Measurements from ENCODE around the gene SLC28A1.
"Not testable (repeated sequence)": the region's sequence is repeated elsewhere in the genome, so short reads cannot be mapped to it uniquely, and the experiment has no call there.

Gene SLC28A1

DNA sequence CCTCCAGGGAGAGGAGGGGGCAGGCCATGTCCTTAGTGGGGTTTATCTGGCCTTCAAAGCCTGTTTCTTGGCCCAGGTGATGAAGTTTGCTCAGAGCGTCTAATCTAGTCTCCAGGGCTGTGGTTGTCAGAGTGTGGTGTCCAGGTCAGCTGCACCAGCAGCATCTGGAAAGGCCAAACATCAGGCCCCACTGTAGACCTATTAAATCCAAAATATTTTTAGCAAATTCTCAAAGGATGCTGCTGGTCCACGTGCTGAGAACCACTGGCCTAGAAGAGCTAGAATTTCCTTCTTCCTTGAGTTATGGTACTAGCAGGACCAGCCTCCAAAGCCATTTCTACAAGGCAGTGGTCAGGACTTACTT lies 28.9 kb downstream of the SLC28A1 start:
- no peaks in the 10 kb centered on the region for H3K9me3 ChIP-seq (ENCODE audit: control insufficient read depth in 1 of 2, low read length in 2 of 2)
- H3K27ac ChIP-seq (ENCODE audit: low read length) = peak overlapping the region; percentile 78
- H3K4me3 ChIP-seq (ENCODE audit: low read depth in 1 of 2, low read length in 2 of 2) = no peak overlapping the region
- no peaks in the 10 kb centered on the region for H3K27me3 ChIP-seq (ENCODE audit: low read depth, low read length)
- H3K36me3 ChIP-seq (ENCODE audit: control insufficient read depth in 1 of 2, insufficient read depth in 2 of 2, low read length in 2 of 2) = no peaks in the 10 kb centered on the region
- peaks cover 17 to 18% of the 10 kb centered on the region in 2 donors for H3K4me1 ChIP-seq (ENCODE audit: control insufficient read depth in 1 of 2, insufficient read depth in 2 of 2, low read length in 2 of 2)

DNA sequence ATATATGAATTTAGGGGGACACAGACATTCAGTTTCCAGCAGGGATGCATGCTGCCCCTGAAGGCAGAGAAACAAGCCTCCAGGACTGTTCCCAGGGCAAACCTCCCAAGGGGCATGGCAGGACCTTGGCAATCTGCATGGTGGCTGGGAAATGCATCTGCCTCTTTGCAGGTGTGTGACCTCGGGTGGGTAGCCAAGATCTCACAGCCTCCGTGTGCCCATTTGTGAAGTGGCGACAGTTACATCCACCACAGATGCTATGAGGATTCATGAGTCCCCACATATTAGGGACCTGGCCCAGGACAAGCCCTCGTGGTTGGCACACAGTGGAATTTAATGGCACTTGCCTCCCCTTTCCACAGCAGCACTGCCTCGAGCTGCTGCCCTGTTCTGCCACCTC lies 29.9 kb downstream of the SLC28A1 start:
- Histone ChIP-seq H3K27me3 (ENCODE audit: low read depth, low read length) (no peaks in the 10 kb centered on the region), H3K9me3 (ENCODE audit: control insufficient read depth in 1 of 2, low read length in 2 of 2) (no peaks in the 10 kb centered on the region), H3K4me1 (ENCODE audit: control insufficient read depth in 1 of 2, insufficient read depth in 2 of 2, low read length in 2 of 2) (peaks cover 17 to 18% of the 10 kb centered on the region in 2 donors), H3K27ac (ENCODE audit: low read length) (peak overlapping the region; percentile 33), H3K4me3 (ENCODE audit: low read depth in 1 of 2, low read length in 2 of 2) (no peak overlapping the region), H3K36me3 (ENCODE audit: control insufficient read depth in 1 of 2, insufficient read depth in 2 of 2, low read length in 2 of 2) (no peaks in the 10 kb centered on the region)

DNA sequence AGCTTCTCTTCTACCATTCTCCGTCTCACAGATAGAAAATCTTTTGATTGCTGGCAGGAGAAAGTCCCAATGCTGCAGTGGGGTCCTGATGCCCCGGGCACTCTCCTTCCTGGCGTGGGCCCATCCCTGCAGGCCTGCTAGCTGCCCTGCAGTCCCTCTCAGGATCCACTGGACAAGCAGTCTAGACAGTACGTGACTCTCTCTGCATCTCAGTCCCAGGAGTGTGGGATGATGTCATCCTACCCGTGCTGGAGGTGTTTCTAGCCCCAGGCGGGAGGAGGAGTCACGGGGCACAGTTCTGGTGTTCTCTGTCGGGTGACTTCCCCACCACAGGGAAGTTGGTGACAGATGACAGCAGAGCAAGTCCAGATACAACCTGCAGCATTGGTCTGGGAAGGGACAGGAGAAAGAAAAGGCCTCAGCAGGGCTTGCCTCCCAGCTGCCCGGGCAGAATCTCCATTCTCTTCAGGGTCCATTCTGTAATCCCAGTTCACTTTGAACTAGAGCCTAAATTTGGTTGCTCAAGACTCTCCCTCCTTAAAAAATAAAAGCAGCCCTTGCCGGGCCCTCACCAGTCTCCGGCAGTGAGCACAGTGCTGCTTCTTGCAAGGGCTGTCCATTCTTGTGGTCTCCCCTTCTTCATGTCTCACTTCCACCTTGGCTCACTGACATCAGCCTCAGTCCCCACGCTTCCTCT lies 30.6 kb downstream of the SLC28A1 start:
- H3K27me3 ChIP-seq (ENCODE audit: low read depth, low read length) = no peaks in the 10 kb centered on the region
- H3K36me3 ChIP-seq (ENCODE audit: control insufficient read depth in 1 of 2, insufficient read depth in 2 of 2, low read length in 2 of 2) = no peaks in the 10 kb centered on the region
- no peak overlapping the region for H3K4me3 ChIP-seq (ENCODE audit: low read depth in 1 of 2, low read length in 2 of 2)
- H3K27ac ChIP-seq (ENCODE audit: low read length) = peak overlapping the region; percentile 60
- peaks cover 17 to 18% of the 10 kb centered on the region in 2 donors for H3K4me1 ChIP-seq (ENCODE audit: control insufficient read depth in 1 of 2, insufficient read depth in 2 of 2, low read length in 2 of 2)
- no peaks in the 10 kb centered on the region for H3K9me3 ChIP-seq (ENCODE audit: control insufficient read depth in 1 of 2, low read length in 2 of 2)

DNA sequence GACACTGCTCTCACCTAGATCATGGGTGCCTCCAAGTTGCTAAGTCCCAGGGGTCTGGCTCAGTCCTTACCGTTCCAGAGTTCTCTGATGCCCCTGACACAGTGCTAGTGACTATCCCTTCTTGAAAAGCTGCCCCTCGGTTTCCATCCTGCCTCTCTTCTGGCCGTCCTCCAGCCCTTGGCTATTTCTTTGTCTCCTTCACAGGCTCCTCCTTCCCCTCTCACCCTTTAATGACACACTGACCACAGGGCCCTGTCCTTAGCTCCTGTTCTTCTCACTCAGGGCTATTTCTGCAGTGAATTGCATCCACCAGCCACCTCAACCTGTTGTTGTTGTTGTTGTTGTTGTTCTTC lies 31.1 kb downstream of the SLC28A1 start:
- H3K36me3 ChIP-seq (ENCODE audit: control insufficient read depth in 1 of 2, insufficient read depth in 2 of 2, low read length in 2 of 2) = no peaks in the 10 kb centered on the region
- peaks cover 17 to 18% of the 10 kb centered on the region in 2 donors for H3K4me1 ChIP-seq (ENCODE audit: control insufficient read depth in 1 of 2, insufficient read depth in 2 of 2, low read length in 2 of 2)
- H3K4me3 ChIP-seq (ENCODE audit: low read depth in 1 of 2, low read length in 2 of 2) = no peak overlapping the region
- H3K27ac ChIP-seq (ENCODE audit: low read length) = peak overlapping the region; percentile 60
- H3K27me3 ChIP-seq (ENCODE audit: low read depth, low read length) = no peaks in the 10 kb centered on the region
- no peaks in the 10 kb centered on the region for H3K9me3 ChIP-seq (ENCODE audit: control insufficient read depth in 1 of 2, low read length in 2 of 2)

DNA sequence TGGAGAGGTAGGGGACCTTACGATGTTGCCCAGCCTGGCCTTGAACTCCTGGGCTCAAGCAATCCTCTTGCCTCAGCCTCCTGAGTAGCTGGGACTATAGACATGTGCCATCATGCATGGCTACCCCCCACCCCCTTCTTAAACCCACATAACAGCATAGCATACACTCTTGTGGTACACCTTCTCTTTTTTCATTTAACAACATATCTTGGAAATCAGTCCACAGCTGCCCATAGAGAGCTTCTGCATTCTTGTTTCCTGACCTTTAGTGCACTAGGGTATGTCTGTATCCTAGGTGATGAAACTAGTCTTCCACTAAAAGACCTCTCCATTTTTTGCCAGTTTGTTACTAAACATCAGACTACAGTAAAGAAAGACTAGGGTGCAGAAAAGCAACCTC lies 33.0 kb downstream of the SLC28A1 start:
- Histone ChIP-seq H3K27me3 (ENCODE audit: low read depth, low read length) (no peaks in the 10 kb centered on the region), H3K9me3 (ENCODE audit: control insufficient read depth in 1 of 2, low read length in 2 of 2) (no peaks in the 10 kb centered on the region), H3K27ac (ENCODE audit: low read length) (no peak overlapping the region), H3K4me3 (ENCODE audit: low read depth in 1 of 2, low read length in 2 of 2) (no peak overlapping the region), H3K36me3 (ENCODE audit: control insufficient read depth in 1 of 2, insufficient read depth in 2 of 2, low read length in 2 of 2) (no peaks in the 10 kb centered on the region), H3K4me1 (ENCODE audit: control insufficient read depth in 1 of 2, insufficient read depth in 2 of 2, low read length in 2 of 2) (peaks cover 6 to 8% of the 10 kb centered on the region in 2 donors)

DNA sequence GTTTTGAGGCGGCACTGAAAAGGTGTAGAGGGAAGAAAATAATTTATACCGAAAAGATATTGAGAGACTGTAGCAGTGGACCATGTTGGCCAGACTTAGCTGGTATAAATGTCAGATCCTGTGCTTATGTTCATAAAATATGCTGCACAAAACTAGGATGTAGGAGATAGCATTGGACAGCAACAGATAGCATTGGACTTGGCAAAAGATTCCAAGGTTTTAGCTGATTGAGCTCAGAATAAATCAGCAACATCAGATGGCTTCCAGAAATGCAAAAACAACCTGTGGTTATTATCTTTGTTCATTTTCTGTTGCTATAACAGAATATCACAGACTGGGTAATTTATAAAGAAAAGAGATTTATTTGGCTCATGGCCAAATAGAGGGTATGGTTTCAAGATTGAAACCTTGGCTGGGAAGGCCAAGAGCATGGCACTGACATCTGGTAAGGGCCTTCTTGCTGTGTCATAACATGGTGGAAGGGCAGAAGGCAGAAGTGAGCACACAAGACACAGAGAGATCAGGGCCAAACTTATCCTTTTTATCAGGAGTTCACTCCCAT lies 34.7 kb downstream of the SLC28A1 start:
- Histone ChIP-seq H3K4me3 (ENCODE audit: low read depth in 1 of 2, low read length in 2 of 2) (no peak overlapping the region), H3K4me1 (ENCODE audit: control insufficient read depth in 1 of 2, insufficient read depth in 2 of 2, low read length in 2 of 2) (peaks cover 4 to 7% of the 10 kb centered on the region in 2 donors), H3K9me3 (ENCODE audit: control insufficient read depth in 1 of 2, low read length in 2 of 2) (no peaks in the 10 kb centered on the region), H3K27me3 (ENCODE audit: low read depth, low read length) (no peaks in the 10 kb centered on the region), H3K27ac (ENCODE audit: low read length) (no peak overlapping the region), H3K36me3 (ENCODE audit: control insufficient read depth in 1 of 2, insufficient read depth in 2 of 2, low read length in 2 of 2) (no peaks in the 10 kb centered on the region)

DNA sequence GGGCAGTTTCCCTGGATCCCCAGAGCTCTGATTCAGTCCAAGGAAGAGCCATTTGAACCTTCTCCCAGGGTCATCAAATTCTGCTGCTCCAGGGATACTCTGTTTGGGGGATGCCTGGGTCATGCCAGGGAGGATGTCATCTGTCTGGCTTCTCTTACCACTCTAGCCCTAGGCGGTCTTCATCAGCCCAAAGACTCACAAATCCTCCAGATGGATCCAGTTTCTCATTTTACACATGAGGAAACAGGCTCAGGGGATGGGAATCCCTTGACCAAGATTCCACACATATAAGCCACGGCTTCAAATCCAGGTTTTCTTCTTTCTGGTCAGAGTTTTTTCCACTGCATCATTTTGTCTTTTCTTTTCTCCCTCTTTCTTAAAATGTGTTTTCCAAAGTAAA lies 36.7 kb downstream of the SLC28A1 start:
- H3K27me3 ChIP-seq (ENCODE audit: low read depth, low read length) = no peaks in the 10 kb centered on the region
- H3K36me3 ChIP-seq (ENCODE audit: control insufficient read depth in 1 of 2, insufficient read depth in 2 of 2, low read length in 2 of 2) = no peaks in the 10 kb centered on the region
- no peaks in the 10 kb centered on the region for H3K9me3 ChIP-seq (ENCODE audit: control insufficient read depth in 1 of 2, low read length in 2 of 2)
- no peak overlapping the region for H3K4me3 ChIP-seq (ENCODE audit: low read depth in 1 of 2, low read length in 2 of 2)
- H3K4me1 ChIP-seq (ENCODE audit: control insufficient read depth in 1 of 2, insufficient read depth in 2 of 2, low read length in 2 of 2) = peaks cover 0 to 6% of the 10 kb centered on the region in 2 donors
- H3K27ac ChIP-seq (ENCODE audit: low read length) = no peak overlapping the region

DNA sequence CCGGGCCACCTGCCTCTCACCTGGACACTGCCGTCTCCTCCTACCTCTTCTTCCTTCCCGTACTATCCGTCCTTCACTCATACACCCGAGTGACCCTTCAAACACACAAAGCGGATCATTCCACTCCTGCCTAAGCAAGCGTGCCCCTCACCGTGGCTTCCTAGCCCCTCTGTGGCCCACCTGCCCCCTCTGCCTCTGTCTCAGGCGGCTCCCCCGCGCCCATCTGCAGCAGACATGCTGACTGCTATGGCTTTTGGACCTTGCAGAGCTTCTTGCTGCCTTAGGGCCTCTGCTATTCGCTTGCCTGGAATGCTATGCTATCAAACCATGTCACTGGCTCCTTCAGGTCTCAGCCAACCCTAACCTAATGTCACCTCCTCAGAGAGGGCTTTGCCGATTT lies 38.1 kb downstream of the SLC28A1 start:
- no peaks in the 10 kb centered on the region for H3K9me3 ChIP-seq (ENCODE audit: control insufficient read depth in 1 of 2, low read length in 2 of 2)
- no peak overlapping the region for H3K27ac ChIP-seq (ENCODE audit: low read length)
- H3K36me3 ChIP-seq (ENCODE audit: control insufficient read depth in 1 of 2, insufficient read depth in 2 of 2, low read length in 2 of 2) = no peaks in the 10 kb centered on the region
- no peak overlapping the region for H3K4me3 ChIP-seq (ENCODE audit: low read depth in 1 of 2, low read length in 2 of 2)
- no peaks in the 10 kb centered on the region for H3K27me3 ChIP-seq (ENCODE audit: low read depth, low read length)
- H3K4me1 ChIP-seq (ENCODE audit: control insufficient read depth in 1 of 2, insufficient read depth in 2 of 2, low read length in 2 of 2) = peaks cover 0 to 6% of the 10 kb centered on the region in 2 donors

DNA sequence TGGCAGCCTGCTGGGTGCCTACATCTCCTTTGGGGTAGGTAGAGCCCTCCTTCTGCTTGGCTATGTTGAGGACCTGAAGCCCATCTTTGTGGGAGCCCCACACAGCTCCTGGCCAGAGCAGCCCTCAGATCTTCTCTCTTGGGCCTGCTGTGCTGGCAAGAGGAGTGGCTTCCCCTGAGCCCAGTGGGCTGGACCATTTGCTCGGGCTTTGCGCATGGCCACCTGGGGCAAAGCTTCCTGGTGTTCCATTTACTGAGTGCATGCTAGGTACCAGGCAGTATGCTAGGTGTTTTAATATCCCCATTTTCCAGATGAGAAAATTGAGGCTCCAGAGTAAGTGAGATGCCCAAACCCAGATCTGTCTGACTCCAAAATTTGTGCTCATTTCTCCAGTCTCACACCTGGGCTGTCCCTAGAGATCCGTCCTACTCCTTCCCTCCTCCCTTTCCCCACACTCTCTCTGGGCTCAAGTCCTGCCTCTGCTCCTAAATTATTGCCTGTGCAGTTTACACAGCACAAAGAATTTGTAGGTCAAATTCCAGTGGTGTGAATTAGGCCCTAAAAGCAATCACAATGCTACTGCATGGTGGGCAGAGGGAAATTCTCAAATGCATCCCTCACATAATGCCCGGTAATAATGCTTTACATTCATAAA lies 39.7 kb downstream of the SLC28A1 start:
- Histone ChIP-seq H3K4me3 (ENCODE audit: low read depth in 1 of 2, low read length in 2 of 2) (no peak overlapping the region), H3K27ac (ENCODE audit: low read length) (no peak overlapping the region)

DNA sequence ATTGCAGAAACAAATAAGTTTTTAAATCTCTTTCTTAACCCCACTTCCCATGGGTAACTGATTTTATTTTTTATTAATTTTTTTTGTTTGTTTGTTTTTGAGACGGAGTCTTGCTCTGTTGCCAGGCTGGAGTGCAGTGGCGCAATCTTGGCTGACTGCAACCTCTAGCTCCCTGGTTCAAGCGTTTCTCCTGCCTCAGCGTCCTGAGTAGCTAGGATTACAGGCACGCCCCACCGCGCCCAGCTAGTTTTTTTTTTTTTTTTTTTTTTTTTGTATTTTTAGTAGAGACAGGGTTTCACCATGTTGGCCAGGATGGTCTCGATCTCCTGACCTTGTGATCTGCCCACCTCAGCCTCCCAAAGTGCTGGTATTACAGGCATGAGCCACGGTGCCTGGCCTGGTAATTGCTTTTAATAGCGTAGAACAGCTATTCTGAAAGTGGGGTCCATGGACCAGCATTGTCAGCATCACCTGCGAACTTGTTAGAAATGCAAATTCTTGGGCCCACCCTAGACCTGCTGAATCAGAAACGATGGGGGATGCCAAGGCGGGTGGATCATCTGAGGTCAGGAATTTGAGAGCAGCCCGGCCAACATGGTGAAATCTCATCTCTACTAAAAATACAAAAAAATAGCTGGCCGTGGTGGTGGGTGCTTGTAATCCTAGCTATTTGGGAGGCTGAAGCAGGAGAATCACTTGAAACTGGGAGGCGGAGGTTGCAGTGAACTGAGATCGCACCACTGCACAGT lies 40.5 kb downstream of the SLC28A1 start:
- not testable (repeated sequence) for H3K36me3 ChIP-seq (ENCODE audit: control insufficient read depth in 1 of 2, insufficient read depth in 2 of 2, low read length in 2 of 2); H3K4me1 ChIP-seq (ENCODE audit: control insufficient read depth in 1 of 2, insufficient read depth in 2 of 2, low read length in 2 of 2); H3K27ac ChIP-seq (ENCODE audit: low read length); H3K27me3 ChIP-seq (ENCODE audit: low read depth, low read length); H3K4me3 ChIP-seq (ENCODE audit: low read depth in 1 of 2, low read length in 2 of 2); H3K9me3 ChIP-seq (ENCODE audit: control insufficient read depth in 1 of 2, low read length in 2 of 2)

More for the DNA sequence above, 39.7 kb downstream of the SLC28A1 start:
- Histone ChIP-seq H3K4me1 (ENCODE audit: control insufficient read depth in 1 of 2, insufficient read depth in 2 of 2, low read length in 2 of 2) (peaks cover 8 to 9% of the 10 kb centered on the region in 2 donors), H3K9me3 (ENCODE audit: control insufficient read depth in 1 of 2, low read length in 2 of 2) (no peaks in the 10 kb centered on the region), H3K36me3 (ENCODE audit: control insufficient read depth in 1 of 2, insufficient read depth in 2 of 2, low read length in 2 of 2) (no peaks in the 10 kb centered on the region), H3K27me3 (ENCODE audit: low read depth, low read length) (no peaks in the 10 kb centered on the region)

DNA sequence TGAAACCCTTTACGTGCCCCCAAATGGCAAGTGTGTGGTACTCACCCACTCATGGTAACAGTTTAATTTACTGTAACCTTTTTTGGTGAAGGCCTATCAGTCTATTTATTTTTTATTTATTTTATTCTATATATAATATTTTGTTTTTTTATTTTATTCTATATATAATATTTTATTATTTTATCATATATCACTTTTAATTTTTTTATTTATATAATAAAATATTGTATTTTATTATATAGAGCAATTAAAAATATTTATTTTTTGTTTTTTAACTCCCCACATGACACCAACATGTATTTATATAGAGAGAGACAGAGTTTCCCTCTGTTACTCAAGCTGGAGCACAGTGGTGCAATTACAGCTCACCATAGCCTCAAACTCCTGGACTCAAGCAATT lies 41.4 kb downstream of the SLC28A1 start:
- H3K9me3 ChIP-seq (ENCODE audit: control insufficient read depth in 1 of 2, low read length in 2 of 2) = no peaks in the 10 kb centered on the region
- H3K4me3 ChIP-seq (ENCODE audit: low read depth in 1 of 2, low read length in 2 of 2) = no peak overlapping the region
- peaks cover 8 to 9% of the 10 kb centered on the region in 2 donors for H3K4me1 ChIP-seq (ENCODE audit: control insufficient read depth in 1 of 2, insufficient read depth in 2 of 2, low read length in 2 of 2)
- no peaks in the 10 kb centered on the region for H3K36me3 ChIP-seq (ENCODE audit: control insufficient read depth in 1 of 2, insufficient read depth in 2 of 2, low read length in 2 of 2)
- H3K27me3 ChIP-seq (ENCODE audit: low read depth, low read length) = no peaks in the 10 kb centered on the region
- no peak overlapping the region for H3K27ac ChIP-seq (ENCODE audit: low read length)
